DND-41 (cell line): ENCODE measurements around the gene ARHGDIB.

Experiments
- CTCF ChIP-seq: IDR thresholded peaks from 2 replicates; pipeline ENCODE4 v1.5.1; 2012; ENCODE audit warnings: borderline replicate concordance, low read length, moderate library complexity, mild to moderate bottlenecking; ENCODE audit not compliant: poor library complexity, severe bottlenecking; ENCODE audit errors: extremely low read depth
- EZH2 ChIP-seq: IDR thresholded peaks from 3 replicates; pipeline ENCODE4 v1.6.1; 2012; ENCODE audit warnings: borderline replicate concordance, low read depth, mild to moderate bottlenecking, moderate library complexity, low read length, inconsistent platforms; ENCODE audit not compliant: severe bottlenecking

DNA sequence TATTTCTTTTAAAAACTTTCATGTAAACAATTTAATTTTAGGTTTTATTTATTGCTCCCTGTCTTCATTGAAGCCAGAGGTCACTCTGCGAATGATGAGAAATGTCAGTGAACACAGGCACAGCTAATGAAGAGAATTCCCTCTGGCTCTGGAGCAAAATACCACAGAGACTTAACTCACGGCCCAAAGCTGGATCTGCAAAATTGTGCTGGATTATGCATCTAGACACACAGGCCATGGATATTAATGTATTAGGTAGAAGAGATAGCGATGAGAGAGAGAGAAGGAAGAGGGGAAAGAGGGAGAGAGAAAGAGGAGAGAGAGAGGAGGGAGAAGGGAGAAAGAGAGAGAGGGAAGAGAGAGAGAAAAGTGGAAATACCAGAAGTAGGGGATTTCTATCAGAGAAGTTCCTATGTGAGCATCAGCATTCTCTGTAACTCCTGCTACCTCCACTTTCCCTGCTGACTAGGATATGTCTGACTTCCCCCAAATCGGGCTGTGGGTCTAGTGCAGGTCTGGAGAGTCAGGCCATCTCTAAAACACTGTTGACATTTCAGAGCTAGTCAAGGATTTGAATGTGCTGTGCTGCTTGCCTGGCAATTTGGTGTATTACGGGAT is 3.7 kb downstream of the ARHGDIB start:
- no peak for TF ChIP-seq EZH2
- no peak for TF ChIP-seq CTCF
